ENCODE measurements around the gene APOBEC3B.

The APOBEC3B gene

GRCh38 chr22:38981992-38982927 lies at the start of gene APOBEC3B:
TSS of gene APOBEC3B (plus strand) at chr22:38982347. CDS start at chr22:38982454, 107 bp downstream.
- DNase-seq (ENCODE audit: low read depth), result peak; percentile 90
- peak within 1 kb of the TSS; percentile 61 for H3K4me3 ChIP-seq (ENCODE audit: low read length)
- TF ChIP-seq CTCF (conservative IDR thresholded peaks at IDR 0.05; ENCODE audit: low read length), result no peak

- H3K4me3 ChIP-seq (ENCODE audit: low read length), result no peak overlapping the region
- DNase-seq (ENCODE audit: low read depth), result no peak
- TF ChIP-seq CTCF (conservative IDR thresholded peaks at IDR 0.05; ENCODE audit: low read length), result no peak
These were observed 47.1 kb upstream of the APOBEC3B start for GRCh38 chr22:38935023-38935422.

GRCh38 chr22:38935616-38936015 lies 46.5 kb upstream of the APOBEC3B start:
- no peak overlapping the region for H3K4me3 ChIP-seq (ENCODE audit: low read length)
- no peak for DNase-seq (ENCODE audit: low read depth)
- no peak for TF ChIP-seq CTCF (conservative IDR thresholded peaks at IDR 0.05; ENCODE audit: low read length)

GRCh38 chr22:38936562-38936961 lies 45.6 kb upstream of the APOBEC3B start:
- H3K4me3 ChIP-seq (ENCODE audit: low read length), result no peak overlapping the region
- no peak for DNase-seq (ENCODE audit: low read depth)
- TF ChIP-seq CTCF (conservative IDR thresholded peaks at IDR 0.05; ENCODE audit: low read length), result no peak

- DNase-seq (ENCODE audit: low read depth), result no peak
- no peak overlapping the region for H3K4me3 ChIP-seq (ENCODE audit: low read length)
- TF ChIP-seq CTCF (conservative IDR thresholded peaks at IDR 0.05; ENCODE audit: low read length), result no peak
These were observed 45.1 kb upstream of the APOBEC3B start for GRCh38 chr22:38937036-38937435.

- DNase-seq (ENCODE audit: low read depth), result no peak
- no peak for TF ChIP-seq CTCF (conservative IDR thresholded peaks at IDR 0.05; ENCODE audit: low read length)
- no peak overlapping the region for H3K4me3 ChIP-seq (ENCODE audit: low read length)
These were observed 44.6 kb upstream of the APOBEC3B start for GRCh38 chr22:38937541-38937940.

- no peak for DNase-seq (ENCODE audit: low read depth)
- TF ChIP-seq CTCF (conservative IDR thresholded peaks at IDR 0.05; ENCODE audit: low read length), result no peak
- H3K4me3 ChIP-seq (ENCODE audit: low read length), result no peak overlapping the region
These were observed 43.9 kb upstream of the APOBEC3B start for GRCh38 chr22:38938221-38938620.

Measured in AG10803 (cell line).